T47D (cell line): ENCODE data around the gene TIRAP.

ENCODE experiments used
- DNase-seq, 2 experiments: peaks; one replicate each; pipeline versions ENCODE4 v3.0.0 to v3.0.0-alpha.2; 2011 to 2012; ENCODE audit warnings: low read depth in 1 of 2, low spot score in 1 of 2
- JUND ChIP-seq: IDR thresholded peaks from 2 replicates; pipeline ENCODE4 v1.6.1; 2012; ENCODE audit warnings: low read depth
- in situ Hi-C: cut with HindIII; loops from 2 replicates; pipeline ENCODE4 v1.10.0; 2016; ENCODE audit warnings: low sequenced_read_pairs, low pct_unique_long_range_greater_than_20kb

The TIRAP gene

GRCh38 chr11:126317432-126317755, 34.5 kb downstream of the TIRAP start:
- DNase-seq = no peak
- in situ Hi-C loops = no loop called here
- no peak for TF ChIP-seq JUND

- DNase-seq = no peak
- in situ Hi-C loops = no loop called here
- TF ChIP-seq JUND = no peak
These were observed 35.1 kb downstream of the TIRAP start for GRCh38 chr11:126317756-126318573.

GRCh38 chr11:126318574-126319373, 35.9 kb downstream of the TIRAP start:
- no peak for TF ChIP-seq JUND
- no peak for DNase-seq
- in situ Hi-C loops = no loop called here

GRCh38 chr11:126319374-126319740, 36.5 kb downstream of the TIRAP start:
- in situ Hi-C loops = no loop called here

GRCh38 chr11:126322996-126323395, 40.1 kb downstream of the TIRAP start:
- in situ Hi-C loops = no loop called here
- DNase-seq = no peak
- TF ChIP-seq JUND = no peak

More at GRCh38 chr11:126319374-126319740, 36.5 kb downstream of the TIRAP start:
- no peak for DNase-seq
- no peak for TF ChIP-seq JUND

GRCh38 chr11:126327281-126328000, 44.5 kb downstream of the TIRAP start:
- in situ Hi-C loops = no loop called here
- TF ChIP-seq JUND = no peak
- no peak for DNase-seq

- in situ Hi-C loops = no loop called here
- no peak for TF ChIP-seq JUND
- DNase-seq = no peak
These were observed 45.1 kb downstream of the TIRAP start for GRCh38 chr11:126328001-126328390.

- no peak for DNase-seq
- in situ Hi-C loops = no loop called here
- no peak for TF ChIP-seq JUND
These were observed 45.6 kb downstream of the TIRAP start for GRCh38 chr11:126328444-126328843.

- no peak for DNase-seq
- in situ Hi-C loops = no loop called here
- no peak for TF ChIP-seq JUND
These were observed 46.2 kb downstream of the TIRAP start for GRCh38 chr11:126328938-126329643.

GRCh38 chr11:126329644-126330211, 46.8 kb downstream of the TIRAP start:
- in situ Hi-C loops = no loop called here
- DNase-seq = no peak
- TF ChIP-seq JUND = no peak

- no peak for TF ChIP-seq JUND
- in situ Hi-C loops = no loop called here
- DNase-seq = no peak
These were observed 48.4 kb downstream of the TIRAP start for GRCh38 chr11:126331286-126331685.

GRCh38 chr11:126332221-126332711, 49.4 kb downstream of the TIRAP start:
- in situ Hi-C loops = no loop called here
- DNase-seq = no peak
- TF ChIP-seq JUND = no peak
